WTC11 (cell line): ENCODE results near the gene CCDC51. TPM values are rescaled to one million over a fixed set of nuclear protein-coding genes. Genes with fewer than 3 reads are reported as not detected.

Source experiments
- ATAC-seq: fragments of 200-7000 bp; cut with Tn5 transposase; 2 replicates; pipeline ENCODE4 v1.10.0; 2021; ENCODE audit warnings: mild to moderate bottlenecking, moderate library complexity
- CTCF ChIA-PET: fragments of 300-600 bp; sonication (Branson Sonifier 250); formaldehyde crosslinking; loops from one replicate; lab custom pipeline; 2021; ENCODE audit warnings: antibody characterized with exemption; lab: Charles Lee
- POLR2A ChIA-PET: fragments of 350-600 bp; sonication (Branson Sonifier 250); formaldehyde crosslinking; loops from one replicate; lab custom pipeline; 2021; ENCODE audit warnings: antibody characterized with exemption; lab: Charles Lee
- DNase-seq: peaks from one replicate; pipeline ENCODE4 v3.0.0; 2021; ENCODE audit warnings: low spot score
- H3K27ac Mint-ChIP-seq: 2 replicates; pipeline ENCODE4 v1.8.0; 2021; ENCODE audit warnings: mixed read lengths
- H3K27me3 Mint-ChIP-seq: 2 replicates; pipeline ENCODE4 v1.8.0; 2021; ENCODE audit warnings: low read depth, mild to moderate bottlenecking, moderate library complexity, mixed read lengths
- H3K36me3 Mint-ChIP-seq: 2 replicates; pipeline ENCODE4 v1.8.0; 2021; ENCODE audit warnings: mixed read lengths
- H3K4me1 Mint-ChIP-seq: 2 replicates; pipeline ENCODE4 v1.8.0; 2022; ENCODE audit warnings: mixed read lengths
- H3K4me3 Mint-ChIP-seq: 2 replicates; pipeline ENCODE4 v1.8.0; 2021; ENCODE audit warnings: mild to moderate bottlenecking, moderate library complexity, mixed read lengths
- H3K9me3 Mint-ChIP-seq: 2 replicates; pipeline ENCODE4 v1.8.0; 2021; ENCODE audit warnings: mixed read lengths
- ATF1 ChIP-seq: sonication (generic); formaldehyde crosslinking; IDR thresholded peaks from 2 replicates; pipeline ENCODE4 v1.8.1; 2023; ENCODE audit warnings: mild to moderate bottlenecking, moderate library complexity, missing genetic modification reagents
- ELF4 ChIP-seq: sonication (generic); formaldehyde crosslinking; IDR thresholded peaks from 2 replicates; pipeline ENCODE4 v1.8.1; 2022; ENCODE audit warnings: low read depth, mild to moderate bottlenecking, moderate library complexity, missing genetic modification reagents
- HMGXB4 ChIP-seq: sonication (generic); formaldehyde crosslinking; IDR thresholded peaks from 2 replicates; pipeline ENCODE4 v1.8.1; 2023; ENCODE audit warnings: mild to moderate bottlenecking, moderate library complexity, missing genetic modification reagents
- USF1 ChIP-seq: sonication (generic); formaldehyde crosslinking; IDR thresholded peaks from 2 replicates; pipeline ENCODE4 v1.8.0; 2022; ENCODE audit warnings: mild to moderate bottlenecking, missing genetic modification reagents
- ZMAT4 ChIP-seq: fragments of 250-450 bp; sonication (Bioruptor Pico); IDR thresholded peaks from 2 replicates; pipeline ENCODE4 v1.9.0; 2021; ENCODE audit warnings: mild to moderate bottlenecking
- ZNF396 ChIP-seq: fragments of 250-450 bp; sonication (Bioruptor Pico); IDR thresholded peaks from 2 replicates; pipeline ENCODE4 v1.8.0; 2021; ENCODE audit warnings: mild to moderate bottlenecking, moderate library complexity, borderline replicate concordance
- ZNF532 ChIP-seq: fragments of 250-450 bp; sonication (Bioruptor Pico); IDR thresholded peaks from 2 replicates; pipeline ENCODE4 v1.9.0; 2021; ENCODE audit warnings: mild to moderate bottlenecking, borderline replicate concordance
- total RNA-seq: library from RNA; stranded (reverse); gene quantifications from 3 replicates; pipeline ENCODE4 v1.2.3, GENCODE V29; 2021
- TF ChIP-seq, protein P1 (sequence below): sonication (generic); formaldehyde crosslinking; IDR thresholded peaks from 2 replicates; pipeline ENCODE4 v1.8.1; 2023; ENCODE audit warnings: mild to moderate bottlenecking, missing genetic modification reagents
- TF ChIP-seq, protein P2 (sequence below): sonication (generic); formaldehyde crosslinking; IDR thresholded peaks from 2 replicates; pipeline ENCODE4 v1.8.1; 2022; ENCODE audit warnings: mild to moderate bottlenecking, missing genetic modification reagents, moderate library complexity, borderline replicate concordance

CCDC51 gene
- total RNA-seq, 1 experiment from 2014 or later: 25.1 TPM

DNA sequence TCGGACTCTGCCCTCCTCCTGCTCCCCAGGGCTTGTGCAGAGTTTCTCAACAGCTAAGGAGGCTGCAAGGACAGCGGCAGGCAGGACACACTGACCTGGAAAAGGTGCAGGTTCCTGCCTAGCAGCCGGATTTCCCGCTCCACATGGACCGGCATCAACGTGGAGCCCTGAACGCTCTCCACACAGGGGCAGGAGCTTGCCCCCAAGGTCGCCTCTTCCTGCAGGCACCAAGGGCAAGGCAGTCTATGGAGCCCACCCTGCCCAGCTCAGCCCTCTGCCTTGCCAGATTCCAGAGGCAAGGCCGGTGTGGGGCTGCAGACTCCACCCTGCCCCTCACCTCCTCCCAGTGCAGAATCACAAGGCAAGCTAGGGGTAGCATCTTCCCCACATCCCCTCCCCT lies 20.8 kb downstream of the CCDC51 start:
- Mint-ChIP-seq H3K9me3 (no peaks in the 10 kb centered on the region), H3K36me3 (peaks cover 23% of the 10 kb centered on the region)
- CTCF ChIA-PET: interaction anchor here (1.3 to 18.3 kb wide), 4 partner anchors 12 to 18 kb away, joined by 4 to 218 read pairs (median 7); no protein-coding TSS in a partner anchor

More for the DNA sequence above, 20.8 kb downstream of the CCDC51 start:
- ATAC-seq (no peak), DNase-seq (no peak)
- POLR2A ChIA-PET: no interaction called here
- H3K27ac Mint-ChIP-seq: no peak overlapping the region
- no peaks in the 10 kb centered on the region for H3K27me3 Mint-ChIP-seq
- H3K4me1 Mint-ChIP-seq: no peaks in the 10 kb centered on the region
- no peak for TF ChIP-seq ATF1
- no peak for TF ChIP-seq ZMAT4 (CRISPR knock-in tag)
- no peak for TF ChIP-seq USF1 (CRISPR knock-in tag)
- TF ChIP-seq ZNF532 (CRISPR knock-in tag): no peak
- no peak for TF ChIP-seq ELF4 (CRISPR knock-in tag)
- TF ChIP-seq HMGXB4: no peak
- TF ChIP-seq, protein P1, sequence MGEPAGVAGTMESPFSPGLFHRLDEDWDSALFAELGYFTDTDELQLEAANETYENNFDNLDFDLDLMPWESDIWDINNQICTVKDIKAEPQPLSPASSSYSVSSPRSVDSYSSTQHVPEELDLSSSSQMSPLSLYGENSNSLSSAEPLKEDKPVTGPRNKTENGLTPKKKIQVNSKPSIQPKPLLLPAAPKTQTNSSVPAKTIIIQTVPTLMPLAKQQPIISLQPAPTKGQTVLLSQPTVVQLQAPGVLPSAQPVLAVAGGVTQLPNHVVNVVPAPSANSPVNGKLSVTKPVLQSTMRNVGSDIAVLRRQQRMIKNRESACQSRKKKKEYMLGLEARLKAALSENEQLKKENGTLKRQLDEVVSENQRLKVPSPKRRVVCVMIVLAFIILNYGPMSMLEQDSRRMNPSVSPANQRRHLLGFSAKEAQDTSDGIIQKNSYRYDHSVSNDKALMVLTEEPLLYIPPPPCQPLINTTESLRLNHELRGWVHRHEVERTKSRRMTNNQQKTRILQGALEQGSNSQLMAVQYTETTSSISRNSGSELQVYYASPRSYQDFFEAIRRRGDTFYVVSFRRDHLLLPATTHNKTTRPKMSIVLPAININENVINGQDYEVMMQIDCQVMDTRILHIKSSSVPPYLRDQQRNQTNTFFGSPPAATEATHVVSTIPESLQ (CRISPR knock-in tag): no peak
- TF ChIP-seq, protein P2, sequence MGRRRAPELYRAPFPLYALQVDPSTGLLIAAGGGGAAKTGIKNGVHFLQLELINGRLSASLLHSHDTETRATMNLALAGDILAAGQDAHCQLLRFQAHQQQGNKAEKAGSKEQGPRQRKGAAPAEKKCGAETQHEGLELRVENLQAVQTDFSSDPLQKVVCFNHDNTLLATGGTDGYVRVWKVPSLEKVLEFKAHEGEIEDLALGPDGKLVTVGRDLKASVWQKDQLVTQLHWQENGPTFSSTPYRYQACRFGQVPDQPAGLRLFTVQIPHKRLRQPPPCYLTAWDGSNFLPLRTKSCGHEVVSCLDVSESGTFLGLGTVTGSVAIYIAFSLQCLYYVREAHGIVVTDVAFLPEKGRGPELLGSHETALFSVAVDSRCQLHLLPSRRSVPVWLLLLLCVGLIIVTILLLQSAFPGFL: no peak
- TF ChIP-seq ZNF396: no peak
- H3K4me3 Mint-ChIP-seq: no peak overlapping the region
